ENCODE data around the gene MYO5C. TPM values are rescaled to one million over a fixed set of nuclear protein-coding genes. Genes with fewer than 3 reads are reported as not detected.

MYO5C gene
- total and polyA plus RNA-seq, 3 donors from 2014 or later, result 9.3 to 47.6 (median 40.0) TPM

GRCh38 chr15:52144656-52145178, 150.9 kb downstream of the MYO5C start:
- DNase-seq, result no peak
- 85 to 91% methylated on average over 7 of the region's 7 CpGs for WGBS, 2 donors
- Histone ChIP-seq H3K9me3 (no peaks in the 10 kb centered on the region), H3K4me3 (no peak overlapping the region), H3K27ac (no peak overlapping the region), H3K36me3 (ENCODE audit: low read depth, missing control alignments) (no peaks in the 10 kb centered on the region), H3K27me3 (no peaks in the 10 kb centered on the region), H3K4me1 (no peaks in the 10 kb centered on the region)
- intact Hi-C loops (cut with DNase I; ENCODE audit: low total_unique reads), result no loop called here
- TF ChIP-seq, protein P1, sequence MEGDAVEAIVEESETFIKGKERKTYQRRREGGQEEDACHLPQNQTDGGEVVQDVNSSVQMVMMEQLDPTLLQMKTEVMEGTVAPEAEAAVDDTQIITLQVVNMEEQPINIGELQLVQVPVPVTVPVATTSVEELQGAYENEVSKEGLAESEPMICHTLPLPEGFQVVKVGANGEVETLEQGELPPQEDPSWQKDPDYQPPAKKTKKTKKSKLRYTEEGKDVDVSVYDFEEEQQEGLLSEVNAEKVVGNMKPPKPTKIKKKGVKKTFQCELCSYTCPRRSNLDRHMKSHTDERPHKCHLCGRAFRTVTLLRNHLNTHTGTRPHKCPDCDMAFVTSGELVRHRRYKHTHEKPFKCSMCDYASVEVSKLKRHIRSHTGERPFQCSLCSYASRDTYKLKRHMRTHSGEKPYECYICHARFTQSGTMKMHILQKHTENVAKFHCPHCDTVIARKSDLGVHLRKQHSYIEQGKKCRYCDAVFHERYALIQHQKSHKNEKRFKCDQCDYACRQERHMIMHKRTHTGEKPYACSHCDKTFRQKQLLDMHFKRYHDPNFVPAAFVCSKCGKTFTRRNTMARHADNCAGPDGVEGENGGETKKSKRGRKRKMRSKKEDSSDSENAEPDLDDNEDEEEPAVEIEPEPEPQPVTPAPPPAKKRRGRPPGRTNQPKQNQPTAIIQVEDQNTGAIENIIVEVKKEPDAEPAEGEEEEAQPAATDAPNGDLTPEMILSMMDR (IDR thresholded peaks at IDR 0.05), result no peak
- TF ChIP-seq POLR2A (IDR thresholded peaks at IDR 0.05), result no peak

- Histone ChIP-seq H3K27me3 (no peaks in the 10 kb centered on the region), H3K36me3 (ENCODE audit: low read depth, missing control alignments) (no peaks in the 10 kb centered on the region), H3K9me3 (no peaks in the 10 kb centered on the region), H3K4me3 (no peak overlapping the region), H3K4me1 (no peaks in the 10 kb centered on the region), H3K27ac (no peak overlapping the region)
- no peak for DNase-seq
- 75 to 78% methylated on average over 11 of the region's 11 CpGs for WGBS, 2 donors
- intact Hi-C loops (cut with DNase I; ENCODE audit: low total_unique reads), result no loop called here
- TF ChIP-seq, protein P1 (IDR thresholded peaks at IDR 0.05), result no peak
- no peak for TF ChIP-seq POLR2A (IDR thresholded peaks at IDR 0.05)
Observed at GRCh38 chr15:52143873-52144272, 151.7 kb downstream of the MYO5C start.

MicroRNA genes within 50 kb of the gene (microRNA counts, 767-probe panel; counts per million panel counts)
- microRNA hsa-miR-1266, result 0 to 152 counts per million in 2 donors

Small RNAs within 50 kb of the gene (microRNA-seq; reads per million reads assigned to microRNA genes)
- gene MIR1266 (ENCODE audit: borderline number of aligned reads in 2 of 2, borderline replicate concordance in 1 of 2), result 3.5 reads per million in 2 donors

Small RNAs within 50 kb of the gene (small RNA-seq; reads per million reads assigned to genes)
- gene MIR1266, result 0.46 to 0.66 reads per million in 2 donors
- gene RF00019, result 0 reads per million in 2 donors

Other genes starting within 250 kb of the MYO5C start
- gene BCL2L10, start 183.0 kb downstream of the MYO5C start, total RNA-seq, result under 1 TPM; 0.37 to 0.39 TPM
- not detected for gene BCL2L10, start 183.0 kb downstream of the MYO5C start, polyA plus RNA-seq (ENCODE audit: insufficient read depth, low read depth, low replicate concordance)
- gene GNB5, start 104.4 kb downstream of the MYO5C start, total RNA-seq, result 10 to 100 TPM; 65.4 to 82.3 TPM
- 37.1 TPM for gene GNB5, start 104.4 kb downstream of the MYO5C start, polyA plus RNA-seq (ENCODE audit: insufficient read depth, low read depth, low replicate concordance)
- gene MYO5A, start 233.1 kb upstream of the MYO5C start, total RNA-seq, result 10 to 100 TPM; 24.3 to 35.5 TPM
- 11.7 TPM for gene MYO5A, start 233.1 kb upstream of the MYO5C start, polyA plus RNA-seq (ENCODE audit: insufficient read depth, low read depth, low replicate concordance)

Data from testis (tissue), 3 donors.